Measurements from ENCODE around the gene CLSTN2. TPM values are rescaled to one million over a fixed set of nuclear protein-coding genes. Genes with fewer than 3 reads are reported as not detected.

Gene CLSTN2
- total RNA-seq, 1 experiment from 2014 or later = 0.02 TPM

- TF ChIP-seq EGR1 (IDR thresholded peaks at IDR 0.05; ENCODE audit: low read depth) (no peak), EZH2 (IDR thresholded peaks at IDR 0.05) (no peak), JUND (IDR thresholded peaks at IDR 0.05) (no peak), ELF1 (IDR thresholded peaks at IDR 0.05; ENCODE audit: borderline replicate concordance, low read depth) (no peak)
Measured at GRCh38 chr3:140571836-140572235, 636.9 kb downstream of the CLSTN2 start (continued).

- ChIA-PET POLR2A (no interaction called here), RAD21 (ENCODE audit: low non-redundant PET in 1 of 2, low total read pairs in 2 of 2, uncharacterized antibody in 2 of 2, unreplicated experiment in 2 of 2) (no interaction called here), CTCF (no interaction called here)
- ATAC-seq (no peak), DNase-seq (ENCODE audit: low read depth, low spot score) (no peak)
- no peaks in the 10 kb centered on the region for H3K9me3 ChIP-seq (ENCODE audit: control insufficient read depth in 1 of 2, insufficient read depth in 1 of 2, low read depth in 1 of 2, low read length in 2 of 2)
- H3K9ac ChIP-seq (ENCODE audit: low read length) = no peak overlapping the region
- H3K27ac ChIP-seq (ENCODE audit: low read depth, low read length) = no peak overlapping the region
- TF ChIP-seq EZH2phosphoT487 (IDR thresholded peaks at IDR 0.05; ENCODE audit: borderline replicate concordance) (no peak), RAD21 (IDR thresholded peaks at IDR 0.05; ENCODE audit: low read depth) (no peak), FOSL1 (IDR thresholded peaks at IDR 0.05; ENCODE audit: low read depth) (no peak), EGR1 (IDR thresholded peaks at IDR 0.05; ENCODE audit: low read depth) (no peak), MAX (IDR thresholded peaks at IDR 0.05) (no peak), YY1 (IDR thresholded peaks at IDR 0.05; ENCODE audit: extremely low read depth, insufficient replicate concordance, low read depth, low read length) (no peak), SRF (IDR thresholded peaks at IDR 0.05; ENCODE audit: low read depth) (no peak), POLR2A (IDR thresholded peaks at IDR 0.05; ENCODE audit: borderline replicate concordance, extremely low read depth, insufficient read depth, insufficient read length) (no peak), REST (IDR thresholded peaks at IDR 0.05; ENCODE audit: low read depth) (no peak), ZBTB33 (IDR thresholded peaks at IDR 0.05; ENCODE audit: extremely low read depth, insufficient replicate concordance, low read length) (no peak)
- no peak overlapping the region for H3K4me2 ChIP-seq (ENCODE audit: low read length)
- H4K20me1 ChIP-seq (ENCODE audit: insufficient read depth) = no peaks in the 10 kb centered on the region
- no peaks in the 10 kb centered on the region for H3K79me2 ChIP-seq (ENCODE audit: insufficient read depth, low read length)
- no peaks in the 10 kb centered on the region for H3K4me1 ChIP-seq (ENCODE audit: control insufficient read depth in 1 of 2, insufficient read depth in 2 of 2, low read length in 2 of 2)
- H2AFZ ChIP-seq (ENCODE audit: low read depth, low read length, poor library complexity, severe bottlenecking) = no peak overlapping the region
- H3K36me3 ChIP-seq (ENCODE audit: control insufficient read depth in 1 of 2, insufficient read depth in 2 of 2, low read length in 2 of 2) = no peaks in the 10 kb centered on the region
- no peak overlapping the region for H3K4me3 ChIP-seq (replicated peaks in 1 of 2; ENCODE audit: low read depth in 1 of 2, low read length in 2 of 2)
- intact Hi-C loops (cut with micrococcal nuclease) = loop anchor here (10.0 kb wide), 1 partner anchor 292 kb away; no protein-coding TSS in a partner anchor
- BruUV-seq (replicated peaks) = no TSS peak
- H3K9me2 ChIP-seq (ENCODE audit: insufficient read depth) = no peaks in the 10 kb centered on the region
- peaks cover 20% of the 10 kb centered on the region for H3K27me3 ChIP-seq (ENCODE audit: insufficient read depth, low read length)
Measured at GRCh38 chr3:140572334-140572733, 637.3 kb downstream of the CLSTN2 start.

Measured in HCT116 (cell line).